Activated CD4-positive, alpha-beta T cell treated with anti-CD3 and anti-CD28 coated beads for 48 hours (primary cell): Measurements from ENCODE around the gene GPR173.

Source experiments
- DNase-seq: peaks from one replicate; pipeline ENCODE4 v3.0.0-alpha.2; 2020

GPR173 gene

DNA sequence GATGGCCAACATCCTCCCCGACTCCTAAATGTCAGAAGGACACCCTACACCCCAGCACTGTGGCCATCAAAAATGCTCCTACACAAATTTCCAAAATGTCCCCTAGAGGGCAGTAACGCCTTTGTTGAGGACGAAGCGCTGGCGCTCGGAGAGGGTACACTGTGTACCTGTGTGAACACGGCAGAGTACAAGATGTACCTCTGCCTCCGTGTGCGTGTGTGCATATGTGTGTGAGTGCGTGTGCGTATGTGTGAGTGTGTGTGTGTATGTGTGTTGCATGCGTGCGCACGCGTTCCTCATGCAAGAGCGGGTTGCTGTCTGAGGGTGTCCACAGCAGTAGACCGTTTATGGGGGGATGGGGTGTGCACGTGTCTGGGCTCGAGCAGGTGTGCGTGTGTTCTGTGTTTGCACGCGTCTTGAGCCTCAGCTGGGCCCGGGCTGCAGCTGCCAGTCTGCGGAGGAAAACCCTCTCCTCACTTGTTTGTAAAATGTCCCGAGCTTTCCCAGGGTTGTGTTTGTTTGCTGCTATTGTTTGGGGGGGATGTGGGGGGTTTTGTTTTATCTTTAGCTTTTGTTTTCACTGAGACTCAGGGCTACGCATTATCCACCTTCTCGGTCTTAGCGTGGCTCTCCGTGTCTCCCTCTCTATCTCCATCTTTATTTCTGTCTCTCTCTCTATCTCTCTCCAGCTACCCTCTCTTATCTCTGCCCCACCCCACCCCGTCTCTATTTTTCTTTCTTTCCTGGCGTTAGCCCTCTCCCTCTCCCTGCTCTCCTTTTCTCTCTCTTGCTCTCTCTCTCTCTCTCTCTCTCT is 23.2 kb downstream of the GPR173 start:
- peak; percentile 68 for DNase-seq

GRCh38 chrX:53072418-53073114 is 24.0 kb downstream of the GPR173 start:
- DNase-seq, result no peak

- no peak for DNase-seq
These were observed 24.6 kb downstream of the GPR173 start for GRCh38 chrX:53073115-53073586.

GRCh38 chrX:53075011-53075410 is 26.4 kb downstream of the GPR173 start:
- no peak for DNase-seq

DNA sequence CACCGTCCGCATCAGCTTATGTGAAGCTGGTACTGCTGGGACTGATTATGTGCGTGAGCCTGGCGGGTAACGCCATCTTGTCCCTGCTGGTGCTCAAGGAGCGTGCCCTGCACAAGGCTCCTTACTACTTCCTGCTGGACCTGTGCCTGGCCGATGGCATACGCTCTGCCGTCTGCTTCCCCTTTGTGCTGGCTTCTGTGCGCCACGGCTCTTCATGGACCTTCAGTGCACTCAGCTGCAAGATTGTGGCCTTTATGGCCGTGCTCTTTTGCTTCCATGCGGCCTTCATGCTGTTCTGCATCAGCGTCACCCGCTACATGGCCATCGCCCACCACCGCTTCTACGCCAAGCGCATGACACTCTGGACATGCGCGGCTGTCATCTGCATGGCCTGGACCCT is 28.1 kb downstream of the GPR173 start:
- no peak for DNase-seq

- no peak for DNase-seq
These were observed 28.9 kb downstream of the GPR173 start for GRCh38 chrX:53077207-53078197.

GRCh38 chrX:53078943-53079342 is 30.4 kb downstream of the GPR173 start:
- no peak for DNase-seq

DNA sequence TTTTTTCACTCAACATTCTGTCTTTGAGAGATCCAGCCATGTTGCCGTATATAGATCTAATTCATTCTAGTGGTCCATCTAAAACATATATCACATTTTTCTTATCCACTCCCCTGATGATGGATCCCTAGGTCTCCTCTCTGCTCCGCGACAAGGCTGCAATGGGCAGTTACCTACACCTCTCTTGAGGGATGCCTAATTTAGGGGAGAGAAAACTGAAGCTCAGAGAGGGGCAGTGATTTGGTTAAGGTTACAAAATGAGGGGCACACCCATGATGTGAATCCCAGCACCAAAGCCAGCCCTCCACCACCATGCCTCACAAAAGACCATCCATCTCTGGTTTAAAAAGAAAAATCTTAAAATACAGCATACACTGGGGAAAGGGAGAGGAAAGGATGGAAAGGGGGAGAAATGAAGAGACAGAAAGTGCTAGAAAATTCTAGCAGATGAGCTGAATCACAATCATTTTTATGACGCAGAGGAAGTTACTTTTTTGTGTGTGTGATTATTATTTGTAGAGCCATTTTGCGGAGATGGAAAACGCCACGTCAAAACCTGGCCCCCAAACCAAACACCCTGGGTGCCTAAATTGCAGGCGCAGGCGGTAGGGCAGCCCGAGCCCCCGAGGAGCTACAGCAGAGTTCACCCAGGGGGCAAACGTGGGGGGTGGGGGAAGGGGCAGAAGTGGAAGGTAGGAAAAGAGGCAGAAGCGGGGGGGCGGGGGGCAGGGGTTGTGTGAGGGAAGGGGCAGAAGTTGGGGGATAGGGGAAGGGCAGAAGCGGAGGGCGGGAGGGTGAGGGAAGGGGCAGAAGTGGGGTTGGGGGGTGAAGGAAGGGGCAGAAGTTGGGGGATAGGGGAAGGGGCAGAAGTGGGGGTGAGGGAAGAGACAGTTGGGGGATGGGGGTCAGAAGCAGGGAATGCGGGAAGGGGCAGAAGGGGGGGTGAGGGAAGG is 32.3 kb downstream of the GPR173 start:
- DNase-seq, result no peak

GRCh38 chrX:53081925-53082772 is 33.6 kb downstream of the GPR173 start, which contains the start of gene TSPYL2:
Gene TSPYL2 (plus strand): TSS chrX:53082367. CDS start chrX:53082499, 132 bp downstream.
- peak; percentile 94 for DNase-seq

GRCh38 chrX:53082773-53083616 is 34.4 kb downstream of the GPR173 start:
- no peak for DNase-seq

- DNase-seq, result no peak
These were observed 35.5 kb downstream of the GPR173 start for GRCh38 chrX:53084043-53084570.

DNA sequence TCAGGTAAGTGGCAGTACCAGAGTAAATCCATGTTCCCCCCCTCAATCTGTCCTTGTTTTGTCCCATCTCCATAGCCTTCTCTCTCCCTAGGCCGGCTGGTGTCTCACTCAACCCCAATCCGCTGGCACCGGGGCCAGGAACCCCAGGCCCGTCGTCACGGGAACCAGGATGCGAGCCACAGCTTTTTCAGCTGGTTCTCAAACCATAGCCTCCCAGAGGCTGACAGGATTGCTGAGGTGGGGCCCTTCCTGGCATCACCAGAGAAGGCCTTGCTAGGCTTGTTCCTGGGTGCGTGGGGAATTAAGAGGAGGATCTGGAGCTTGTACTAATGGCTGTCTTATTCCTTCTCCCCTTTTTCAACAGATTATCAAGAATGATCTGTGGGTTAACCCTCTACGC is 36.3 kb downstream of the GPR173 start:
- DNase-seq, result no peak

GRCh38 chrX:53085661-53086229 is 37.2 kb downstream of the GPR173 start:
- no peak for DNase-seq

DNA sequence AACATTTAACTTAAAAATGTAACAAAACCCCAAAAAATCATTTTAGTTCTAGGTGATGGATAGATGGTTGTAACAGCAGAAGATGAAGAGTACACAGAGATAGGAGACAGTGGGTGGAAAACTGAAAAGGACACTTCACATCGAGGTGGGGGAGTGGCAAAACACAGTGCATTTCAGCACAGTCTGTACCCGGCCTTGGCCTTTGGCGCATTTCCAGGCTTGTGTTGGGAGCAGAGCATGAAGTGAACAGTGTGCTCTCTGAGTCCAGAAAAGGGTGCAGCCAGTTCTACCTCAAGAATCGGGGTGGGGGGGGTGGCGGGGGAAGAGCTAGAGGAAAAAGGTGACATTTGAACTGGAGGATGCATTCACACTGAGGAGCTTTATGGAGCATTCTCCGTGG is 37.9 kb downstream of the GPR173 start:
- no peak for DNase-seq

DNA sequence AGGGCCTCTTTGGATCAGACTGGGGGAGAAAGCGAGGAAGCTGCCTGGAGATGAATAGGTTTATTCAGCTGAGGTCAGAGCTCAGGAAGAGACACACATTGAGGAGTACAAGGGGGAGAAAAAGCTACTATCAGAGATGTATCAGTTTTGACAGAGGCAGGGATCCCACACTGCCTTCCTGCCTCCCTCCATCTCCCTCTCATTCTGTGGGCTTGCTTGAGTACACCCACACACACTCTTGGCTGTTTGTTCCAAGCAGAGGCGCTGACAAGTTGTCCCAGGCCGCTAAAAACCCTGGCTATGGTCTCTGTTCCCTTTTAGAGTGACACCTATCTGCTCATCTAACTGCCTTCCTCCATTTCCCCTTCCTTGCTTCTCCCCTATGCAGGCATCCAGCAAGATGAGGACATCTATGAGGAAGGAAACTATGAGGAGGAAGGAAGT is 38.8 kb downstream of the GPR173 start:
- no peak for DNase-seq

DNA sequence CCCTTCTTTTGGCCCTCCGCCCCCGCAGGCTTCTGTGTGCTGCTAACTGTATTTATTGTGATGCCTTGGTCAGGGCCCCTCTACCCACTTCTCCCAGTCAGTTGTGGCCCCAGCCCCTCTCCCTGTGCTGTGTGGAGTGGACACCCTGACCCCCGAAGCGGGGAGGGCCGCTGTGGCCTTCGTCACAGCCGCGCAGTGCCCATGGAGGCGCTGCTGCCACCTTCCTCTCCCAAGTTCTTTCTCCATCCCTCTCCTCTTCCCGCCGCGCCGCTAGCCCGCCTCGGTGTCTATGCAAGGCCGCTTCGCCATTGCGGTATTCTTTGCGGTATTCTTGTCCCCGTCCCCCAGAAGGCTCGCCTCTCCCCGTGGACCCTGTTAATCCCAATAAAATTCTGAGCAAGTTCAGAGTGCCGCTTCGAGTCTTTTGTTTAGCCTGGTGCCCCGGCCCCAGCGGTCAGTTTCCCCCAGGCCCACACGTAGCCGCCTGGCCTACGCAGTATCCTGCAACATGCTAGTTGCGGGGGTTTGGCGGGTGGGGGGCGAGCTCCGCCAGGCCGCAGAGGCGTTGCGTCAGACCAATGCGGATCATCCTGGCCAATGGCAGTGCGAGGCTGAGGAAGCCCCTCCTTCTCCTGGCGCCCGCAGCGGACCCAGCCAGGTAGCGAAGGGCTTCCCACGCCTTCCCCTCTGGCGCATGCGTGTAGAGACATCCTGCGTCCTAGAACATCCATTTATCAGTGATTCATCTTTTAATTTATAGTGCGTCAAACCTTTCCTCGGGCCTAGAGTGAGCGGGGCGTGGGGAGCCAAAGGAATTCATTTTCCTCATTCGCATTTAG is 39.8 kb downstream of the GPR173 start:
- DNase-seq, result peak; percentile 86

DNA sequence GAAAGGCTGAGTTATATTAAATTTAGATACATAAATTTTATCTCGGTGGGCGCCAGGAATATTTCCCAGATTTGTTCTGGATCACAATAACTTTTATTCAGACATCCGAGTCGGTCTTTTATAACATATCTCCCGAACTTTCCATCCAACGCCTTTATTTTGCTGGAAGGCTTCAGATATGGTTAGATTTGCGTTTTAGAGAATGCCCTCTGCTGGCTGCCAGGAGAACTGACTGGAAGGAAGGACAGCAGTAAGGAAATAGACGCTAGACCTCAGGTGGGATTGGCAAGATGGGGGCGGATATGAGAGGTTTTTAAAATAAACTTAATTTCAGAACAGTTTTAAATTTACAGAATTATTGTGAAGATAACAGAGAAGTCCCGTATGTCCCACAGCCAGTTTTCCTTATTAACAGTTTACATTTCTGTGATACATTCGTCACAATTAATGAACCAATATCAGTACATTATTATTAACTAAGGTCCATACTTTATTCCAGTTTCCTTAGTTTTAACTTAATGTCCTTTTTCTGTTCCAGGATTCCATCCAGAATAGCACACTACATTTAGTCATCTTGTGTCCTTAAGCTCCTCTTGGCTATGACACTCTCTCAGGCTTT is 40.7 kb downstream of the GPR173 start:
- DNase-seq, result peak; percentile 43

- no peak for DNase-seq
These were observed 41.3 kb downstream of the GPR173 start for GRCh38 chrX:53089925-53090324.
